K562 (cell line): Measurements from ENCODE around the gene PRAC1.

ENCODE experiments used
- CBX8 ChIP-seq: fragments of 200-600 bp; sonication (generic); IDR thresholded peaks from 2 replicates; pipeline ENCODE4 v1.6.1; 2012; ENCODE audit warnings: borderline replicate concordance, mixed run types, low read depth, mild to moderate bottlenecking, moderate library complexity, mixed read lengths, low read length, control low read depth, inconsistent platforms; ENCODE audit not compliant: poor library complexity, severe bottlenecking; ENCODE audit errors: extremely low read depth
- CEBPB ChIP-seq: fragments of 450-650 bp; IDR thresholded peaks from 2 replicates; pipeline ENCODE4 v1.6.1; 2016; ENCODE audit warnings: missing genetic modification characterization, missing compliant biosample characterization
- CTCF ChIP-seq, 3 experiments: IDR thresholded peaks in 2 of 3; conservative IDR thresholded peaks in 1 of 3; 2 replicates each; pipeline ENCODE4 v1.5.1; 2011 to 2012; ENCODE audit warnings: low read length in 3 of 3, mild to moderate bottlenecking in 3 of 3, control low read depth in 2 of 3, improper control_type of control experiment in 1 of 3, inconsistent platforms in 1 of 3, low read depth in 1 of 3, mixed read lengths in 1 of 3, moderate library complexity in 1 of 3; ENCODE audit not compliant: insufficient read depth in 2 of 3
- POLR2A ChIP-seq: fragments of 450-650 bp; conservative IDR thresholded peaks from 2 replicates; pipeline ENCODE4 v1.6.1; 2016
- POLR2AphosphoS5 ChIP-seq: IDR thresholded peaks from 2 replicates; pipeline ENCODE4 v1.6.1; 2011; ENCODE audit warnings: mild to moderate bottlenecking, low read depth, low read length, moderate library complexity; ENCODE audit not compliant: control insufficient read depth, insufficient read depth
- RFX1 ChIP-seq: fragments of 450-650 bp; IDR thresholded peaks from 2 replicates; pipeline ENCODE4 v1.6.1; 2016; ENCODE audit warnings: mild to moderate bottlenecking, moderate library complexity
- SP1 ChIP-seq: sonication (generic); formaldehyde crosslinking; IDR thresholded peaks from 2 replicates; pipeline ENCODE4 v1.8.1; 2022; ENCODE audit warnings: mild to moderate bottlenecking, missing genetic modification reagents
- TFAP4 ChIP-seq: sonication (generic); formaldehyde crosslinking; IDR thresholded peaks from 2 replicates; pipeline ENCODE4 v1.8.0; 2022; ENCODE audit warnings: missing genetic modification reagents, mild to moderate bottlenecking, moderate library complexity, borderline replicate concordance
- ZEB2 ChIP-seq: fragments of 450-650 bp; IDR thresholded peaks from 2 replicates; pipeline ENCODE4 v1.6.1; 2016

- TF ChIP-seq CTCF (IDR thresholded peaks at IDR 0.05 in 2 of 3, conservative IDR thresholded peaks at IDR 0.05 in 1 of 3; ENCODE audit: insufficient read depth in 2 of 3, low read depth in 1 of 3, low read length in 3 of 3) (no peak), CEBPB (tag) (no peak), TFAP4 (no peak), RFX1 (no peak), CBX8 (no peak), SP1 (no peak), POLR2AphosphoS5 (no peak), POLR2A (no peak), ZEB2 (no peak)
Observed at GRCh38 chr17:48715496-48716399, 6.6 kb downstream of the PRAC1 start.
